Stimulated activated effector memory CD8-positive, alpha-beta T cell treated with anti-CD3 and anti-CD28 coated beads, Interleukin-12 subunit alpha, Interleukin-12 subunit beta, amount 100 ng/mL, for 72 hours (primary cell): ENCODE data around the gene TSC2.

Experiments used
- ATAC-seq: fragments of 150-1000 bp; cut with Tn5 transposase; 2 replicates; pipeline ENCODE4 v1.10.0; 2021
- DNase-seq, 2 donors: peaks; one replicate each; pipeline ENCODE4 v3.0.0; 2021 to 2022; ENCODE audit warnings: low spot score in 2 of 2
- H3K27ac Mint-ChIP-seq: one replicate; pipeline ENCODE4 v1.8.0; 2022; ENCODE audit warnings: mild to moderate bottlenecking, mixed read lengths
- H3K36me3 Mint-ChIP-seq: one replicate; pipeline ENCODE4 v1.8.0; 2022; ENCODE audit warnings: mild to moderate bottlenecking, mixed read lengths
- H3K4me1 Mint-ChIP-seq: one replicate; pipeline ENCODE4 v1.8.0; 2022; ENCODE audit warnings: mixed read lengths
- H3K4me3 Mint-ChIP-seq: one replicate; pipeline ENCODE4 v1.8.0; 2022; ENCODE audit warnings: mild to moderate bottlenecking, mixed read lengths
- H3K9me3 Mint-ChIP-seq: one replicate; pipeline ENCODE4 v1.8.0; 2022; ENCODE audit warnings: mixed read lengths

TSC2 gene

GRCh38 chr16:2023092-2024031, 24.4 kb upstream of the TSC2 start:
- Mint-ChIP-seq H3K4me3 (peak overlapping the region; percentile 74), H3K4me1 (peaks cover 30% of the 10 kb centered on the region), H3K36me3 (no peaks in the 10 kb centered on the region), H3K27ac (peak overlapping the region; percentile 87), H3K9me3 (no peaks in the 10 kb centered on the region)
- peak; percentile 99 for DNase-seq
- peak; percentile 83 for ATAC-seq

- peaks cover 30% of the 10 kb centered on the region for H3K4me1 Mint-ChIP-seq
- no peak overlapping the region for H3K27ac Mint-ChIP-seq
- no peaks in the 10 kb centered on the region for H3K9me3 Mint-ChIP-seq
- ATAC-seq, result no peak
- DNase-seq, result no peak
- no peaks in the 10 kb centered on the region for H3K36me3 Mint-ChIP-seq
- H3K4me3 Mint-ChIP-seq, result no peak overlapping the region
Observed at GRCh38 chr16:2024032-2024420, 23.8 kb upstream of the TSC2 start.

GRCh38 chr16:2025251-2025650, 22.5 kb upstream of the TSC2 start:
- Mint-ChIP-seq H3K4me1 (peaks cover 30% of the 10 kb centered on the region), H3K36me3 (no peaks in the 10 kb centered on the region), H3K27ac (peak overlapping the region; percentile 52), H3K9me3 (no peaks in the 10 kb centered on the region), H3K4me3 (peak overlapping the region; percentile 55)
- ATAC-seq (no peak), DNase-seq (no peak)

GRCh38 chr16:2025878-2026460, 21.8 kb upstream of the TSC2 start:
- no peaks in the 10 kb centered on the region for H3K36me3 Mint-ChIP-seq
- no peak overlapping the region for H3K27ac Mint-ChIP-seq
- ATAC-seq, result no peak

GRCh38 chr16:2026461-2027023, 21.2 kb upstream of the TSC2 start, which contains the start of gene NHERF2:
Gene NHERF2, plus strand, starts transcription at chr16:2026902. Its CDS starts 104 bp downstream, at chr16:2027006.
- H3K9me3 Mint-ChIP-seq, result no peaks in the 10 kb centered on the region
- peak; percentile 1 for ATAC-seq
- H3K4me3 Mint-ChIP-seq, result peak within 1 kb of the TSS; percentile 55
- no peak for DNase-seq
- H3K27ac Mint-ChIP-seq, result no peak within 1 kb of the TSS
- peaks cover 24% of the 10 kb centered on the region for H3K4me1 Mint-ChIP-seq
- H3K36me3 Mint-ChIP-seq, result no peaks in the 10 kb centered on the region

More at GRCh38 chr16:2025878-2026460, 21.8 kb upstream of the TSC2 start:
- no peak for DNase-seq
- Mint-ChIP-seq H3K4me3 (peak overlapping the region; percentile 55), H3K4me1 (peaks cover 24% of the 10 kb centered on the region), H3K9me3 (no peaks in the 10 kb centered on the region)

GRCh38 chr16:2027024-2028010, 20.5 kb upstream of the TSC2 start:
- Mint-ChIP-seq H3K4me1 (peaks cover 27% of the 10 kb centered on the region), H3K9me3 (no peaks in the 10 kb centered on the region), H3K36me3 (no peaks in the 10 kb centered on the region), H3K27ac (no peak overlapping the region), H3K4me3 (peak overlapping the region; percentile 55)
- DNase-seq (no peak), ATAC-seq (peak; percentile 25)

- no peak overlapping the region for H3K27ac Mint-ChIP-seq
- H3K4me1 Mint-ChIP-seq, result peaks cover 22% of the 10 kb centered on the region
- DNase-seq (no peak), ATAC-seq (no peak)
- no peaks in the 10 kb centered on the region for H3K36me3 Mint-ChIP-seq
- peak overlapping the region; percentile 55 for H3K4me3 Mint-ChIP-seq
- no peaks in the 10 kb centered on the region for H3K9me3 Mint-ChIP-seq
Observed at GRCh38 chr16:2028146-2028545, 19.6 kb upstream of the TSC2 start.

GRCh38 chr16:2028620-2029220, 19.1 kb upstream of the TSC2 start:
- DNase-seq (no peak), ATAC-seq (no peak)
- Mint-ChIP-seq H3K36me3 (no peaks in the 10 kb centered on the region), H3K27ac (no peak overlapping the region), H3K9me3 (no peaks in the 10 kb centered on the region), H3K4me3 (no peak overlapping the region), H3K4me1 (peaks cover 17% of the 10 kb centered on the region)

- no peak for DNase-seq
- H3K4me1 Mint-ChIP-seq, result peaks cover 17% of the 10 kb centered on the region
- ATAC-seq, result no peak
- H3K9me3 Mint-ChIP-seq, result no peaks in the 10 kb centered on the region
- H3K27ac Mint-ChIP-seq, result no peak overlapping the region
- H3K36me3 Mint-ChIP-seq, result no peaks in the 10 kb centered on the region
- H3K4me3 Mint-ChIP-seq, result no peak overlapping the region
Observed at GRCh38 chr16:2029350-2029749, 18.4 kb upstream of the TSC2 start.

- DNase-seq (no peak), ATAC-seq (no peak)
- no peaks in the 10 kb centered on the region for H3K9me3 Mint-ChIP-seq
- H3K36me3 Mint-ChIP-seq, result no peaks in the 10 kb centered on the region
- H3K4me1 Mint-ChIP-seq, result peaks cover 17% of the 10 kb centered on the region
- no peak overlapping the region for H3K27ac Mint-ChIP-seq
- no peak overlapping the region for H3K4me3 Mint-ChIP-seq
Observed at GRCh38 chr16:2030036-2030435, 17.7 kb upstream of the TSC2 start.

- Mint-ChIP-seq H3K9me3 (no peaks in the 10 kb centered on the region), H3K36me3 (no peaks in the 10 kb centered on the region), H3K4me3 (no peak overlapping the region), H3K27ac (peak overlapping the region; percentile 78), H3K4me1 (peaks cover 10% of the 10 kb centered on the region)
- DNase-seq, result no peak
- ATAC-seq, result no peak
Observed at GRCh38 chr16:2031081-2031577, 16.7 kb upstream of the TSC2 start.

- H3K4me1 Mint-ChIP-seq, result peaks cover 8% of the 10 kb centered on the region
- H3K4me3 Mint-ChIP-seq, result no peak overlapping the region
- no peaks in the 10 kb centered on the region for H3K9me3 Mint-ChIP-seq
- ATAC-seq, result no peak
- H3K36me3 Mint-ChIP-seq, result no peaks in the 10 kb centered on the region
- H3K27ac Mint-ChIP-seq, result peak overlapping the region; percentile 78
- no peak for DNase-seq
Observed at GRCh38 chr16:2032285-2033056, 15.3 kb upstream of the TSC2 start.

- ATAC-seq (peak; percentile 5), DNase-seq (no peak)
- no peaks in the 10 kb centered on the region for H3K9me3 Mint-ChIP-seq
- peaks cover 6% of the 10 kb centered on the region for H3K4me1 Mint-ChIP-seq
- H3K36me3 Mint-ChIP-seq, result no peaks in the 10 kb centered on the region
- H3K27ac Mint-ChIP-seq, result no peak overlapping the region
- no peak overlapping the region for H3K4me3 Mint-ChIP-seq
Observed at GRCh38 chr16:2033057-2033908, 14.5 kb upstream of the TSC2 start.
